Sigmoid colon (tissue), 4 donors: ENCODE measurements around the gene FAT2.

Experiments
- EP300 ChIP-seq, 4 donors: sonication (generic); formaldehyde crosslinking; IDR thresholded peaks; one replicate each; pipeline ENCODE4 v1.6.1; 2017; ENCODE audit warnings: antibody characterized with exemption in 4 of 4
- POLR2A ChIP-seq, 2 donors: fragments of 450-650 bp; IDR thresholded peaks; one replicate each; pipeline ENCODE4 v1.6.1; 2016; ENCODE audit warnings: antibody characterized with exemption in 2 of 2, mild to moderate bottlenecking in 2 of 2, moderate library complexity in 2 of 2
- POLR2AphosphoS5 ChIP-seq, 4 donors: sonication (generic); formaldehyde crosslinking; IDR thresholded peaks; one replicate each; pipeline ENCODE4 v1.6.1; 2017; ENCODE audit warnings: antibody characterized with exemption in 4 of 4
- TF ChIP-seq, protein P1 (sequence below), 4 experiments: fragments of 450-650 bp in 3 of 4; fragments of 200-600 bp in 1 of 4; IDR thresholded peaks; one replicate each; pipeline ENCODE4 v1.5.1; 2016 to 2019; ENCODE audit warnings: antibody characterized with exemption in 4 of 4, mild to moderate bottlenecking in 3 of 4, moderate library complexity in 2 of 4

DNA sequence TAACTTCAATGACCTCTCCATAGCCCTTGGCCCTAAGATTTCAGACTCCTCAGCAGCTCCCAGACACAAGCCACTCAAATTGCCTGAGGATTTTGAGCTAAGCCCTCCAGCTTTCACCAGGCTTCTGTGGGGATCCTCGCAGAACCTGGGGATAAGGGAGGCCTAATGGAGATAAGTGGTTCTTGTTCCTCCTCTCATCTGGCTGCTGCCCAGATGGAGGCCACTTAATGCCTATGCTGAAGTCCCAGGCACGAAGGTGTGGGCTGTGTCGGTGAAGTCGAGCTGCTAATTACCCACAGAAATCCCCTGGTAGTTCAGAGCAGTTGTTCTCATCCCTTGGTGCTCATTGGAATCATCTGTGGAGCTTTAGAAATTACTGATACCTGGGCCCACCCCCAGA is 10.3 kb upstream of the FAT2 start:
- TF ChIP-seq, protein P1, sequence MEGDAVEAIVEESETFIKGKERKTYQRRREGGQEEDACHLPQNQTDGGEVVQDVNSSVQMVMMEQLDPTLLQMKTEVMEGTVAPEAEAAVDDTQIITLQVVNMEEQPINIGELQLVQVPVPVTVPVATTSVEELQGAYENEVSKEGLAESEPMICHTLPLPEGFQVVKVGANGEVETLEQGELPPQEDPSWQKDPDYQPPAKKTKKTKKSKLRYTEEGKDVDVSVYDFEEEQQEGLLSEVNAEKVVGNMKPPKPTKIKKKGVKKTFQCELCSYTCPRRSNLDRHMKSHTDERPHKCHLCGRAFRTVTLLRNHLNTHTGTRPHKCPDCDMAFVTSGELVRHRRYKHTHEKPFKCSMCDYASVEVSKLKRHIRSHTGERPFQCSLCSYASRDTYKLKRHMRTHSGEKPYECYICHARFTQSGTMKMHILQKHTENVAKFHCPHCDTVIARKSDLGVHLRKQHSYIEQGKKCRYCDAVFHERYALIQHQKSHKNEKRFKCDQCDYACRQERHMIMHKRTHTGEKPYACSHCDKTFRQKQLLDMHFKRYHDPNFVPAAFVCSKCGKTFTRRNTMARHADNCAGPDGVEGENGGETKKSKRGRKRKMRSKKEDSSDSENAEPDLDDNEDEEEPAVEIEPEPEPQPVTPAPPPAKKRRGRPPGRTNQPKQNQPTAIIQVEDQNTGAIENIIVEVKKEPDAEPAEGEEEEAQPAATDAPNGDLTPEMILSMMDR (IDR thresholded peaks at IDR 0.05) = no peak
- TF ChIP-seq POLR2AphosphoS5 (IDR thresholded peaks at IDR 0.05) (no peak), POLR2A (IDR thresholded peaks at IDR 0.05) (no peak), EP300 (IDR thresholded peaks at IDR 0.05) (no peak)
